GM03348 (cell line): Measurements from ENCODE around the gene SLC35D2.
"Not testable (repeated sequence)": the region's sequence is repeated elsewhere in the genome, so short reads cannot be mapped to it uniquely, and the experiment has no call there.

Experiments
- DNase-seq: peaks from one replicate; pipeline ENCODE4 v3.0.0; 2012; ENCODE audit warnings: low spot score

SLC35D2 gene

DNA sequence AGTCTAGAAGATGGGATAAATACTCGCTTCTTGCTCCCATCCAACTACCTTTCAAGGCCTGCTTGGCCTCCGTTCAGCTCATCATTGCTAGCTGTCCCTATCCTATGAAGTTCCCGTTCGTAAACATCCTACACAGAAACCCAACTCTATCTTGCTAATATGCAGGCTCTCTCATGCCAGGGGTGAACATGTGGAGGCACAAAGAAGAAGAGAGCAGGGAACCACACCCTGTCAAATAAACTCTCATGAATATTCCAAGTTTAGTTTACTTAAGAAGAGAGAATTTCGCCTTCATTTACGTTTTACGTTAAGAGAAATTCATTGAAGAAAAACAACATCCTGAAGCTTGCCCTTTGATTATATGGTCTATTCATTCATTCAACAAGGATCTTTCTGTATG, 73.7 kb downstream of the SLC35D2 start:
- no peak for DNase-seq

DNA sequence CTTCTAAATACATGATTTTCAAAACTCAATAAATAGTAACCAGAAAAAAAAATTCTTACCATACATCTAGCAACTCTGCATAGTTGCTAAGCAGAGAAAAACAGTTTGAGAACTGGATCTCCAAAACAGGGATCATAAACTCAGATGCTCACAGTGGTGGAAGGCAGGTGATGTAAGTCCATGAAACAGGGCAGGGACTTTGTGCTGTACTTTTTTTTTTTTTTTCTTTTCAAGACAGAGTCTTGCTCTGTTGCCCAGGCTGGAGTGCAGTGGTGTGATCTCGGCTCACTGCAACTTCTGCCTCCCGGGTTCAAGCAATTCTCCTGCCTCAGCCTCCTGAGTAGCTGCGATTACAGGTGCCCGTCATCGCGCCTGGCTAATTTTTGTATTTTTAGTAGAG, 76.6 kb downstream of the SLC35D2 start:
- not testable (repeated sequence) for DNase-seq

DNA sequence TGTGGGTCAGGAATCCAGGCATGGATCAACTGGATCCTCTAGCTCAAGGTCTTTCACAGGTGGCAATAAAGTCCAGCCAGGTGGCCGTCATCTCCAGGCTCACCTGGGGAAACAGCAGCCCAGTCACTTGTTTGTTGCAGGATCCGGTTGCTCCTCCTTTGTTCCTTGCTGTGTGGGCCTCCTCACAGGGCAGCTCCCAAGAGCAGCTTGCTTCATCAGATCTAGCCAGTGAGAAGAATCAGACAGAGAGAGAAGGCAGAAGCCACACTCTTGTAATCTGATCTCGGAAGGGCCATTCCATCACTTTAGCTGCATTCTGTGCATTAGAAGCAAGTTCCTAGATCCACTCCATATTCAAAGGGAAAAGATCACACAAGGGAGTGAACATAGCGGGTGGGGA, 78.3 kb downstream of the SLC35D2 start:
- DNase-seq: no peak

DNA sequence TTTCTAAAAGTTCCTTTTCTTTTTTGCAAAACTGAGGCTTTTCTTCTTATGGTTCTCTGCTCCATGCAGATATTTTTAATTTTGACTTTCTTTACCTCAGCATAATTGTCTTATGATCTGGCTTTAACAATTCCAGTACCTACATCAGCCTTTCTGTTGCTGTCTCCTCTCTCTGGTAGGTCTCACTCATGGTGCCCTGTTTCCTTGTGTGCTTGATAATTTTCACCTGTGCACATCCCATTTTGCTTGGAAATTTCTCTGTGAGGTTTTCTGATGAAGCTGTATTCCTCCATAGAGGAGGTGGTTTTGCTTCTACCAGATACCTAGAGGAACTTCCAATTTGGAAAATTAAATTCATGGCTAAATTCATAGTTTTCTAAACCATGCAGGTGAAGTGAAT, 79.3 kb downstream of the SLC35D2 start:
- DNase-seq: no peak

DNA sequence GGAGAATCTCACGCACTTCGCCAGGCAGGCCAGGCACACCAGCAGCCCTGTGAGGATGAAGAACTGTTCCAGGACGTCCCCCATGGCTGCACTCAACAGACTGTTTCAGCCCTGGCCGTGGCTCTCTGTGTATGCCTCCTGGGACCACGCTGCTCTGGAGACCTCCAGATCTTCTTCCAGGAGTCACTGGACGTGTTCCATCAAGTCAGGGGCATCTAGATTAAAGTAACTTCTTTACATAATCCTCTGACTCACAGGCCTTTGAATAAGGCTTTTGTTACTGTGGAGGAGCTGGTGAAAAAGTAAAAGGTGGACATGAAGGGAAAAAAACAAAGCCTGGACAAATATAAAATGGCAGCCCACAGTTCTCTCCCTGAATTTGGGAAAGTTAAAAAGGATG, 81.5 kb downstream of the SLC35D2 start, which contains the start of gene HSD17B3:
Gene HSD17B3, minus strand, starts transcription at position 156 of the 400 bp plus-strand sequence. Its CDS starts 72 bp downstream, at position 84.
- no peak for DNase-seq

DNA sequence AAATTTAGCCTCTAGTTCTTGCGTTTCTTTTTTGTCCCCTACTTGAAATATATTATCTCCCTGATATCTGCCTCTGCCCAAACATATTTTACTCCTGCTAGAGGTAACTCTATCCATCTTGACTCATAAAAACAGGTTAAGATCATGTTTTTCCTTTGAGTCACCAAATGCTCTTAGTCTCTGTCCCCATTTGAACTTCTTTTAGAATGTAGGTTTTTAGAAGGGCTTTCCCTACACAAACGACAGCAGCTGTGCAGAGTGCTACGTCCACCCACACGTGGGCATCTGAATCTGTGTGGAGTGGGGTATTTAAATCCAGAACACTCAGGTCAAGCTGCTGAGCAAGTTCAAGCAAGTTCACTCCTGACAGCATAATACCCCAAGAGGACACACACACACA, 83.7 kb downstream of the SLC35D2 start:
- no peak for DNase-seq

DNA sequence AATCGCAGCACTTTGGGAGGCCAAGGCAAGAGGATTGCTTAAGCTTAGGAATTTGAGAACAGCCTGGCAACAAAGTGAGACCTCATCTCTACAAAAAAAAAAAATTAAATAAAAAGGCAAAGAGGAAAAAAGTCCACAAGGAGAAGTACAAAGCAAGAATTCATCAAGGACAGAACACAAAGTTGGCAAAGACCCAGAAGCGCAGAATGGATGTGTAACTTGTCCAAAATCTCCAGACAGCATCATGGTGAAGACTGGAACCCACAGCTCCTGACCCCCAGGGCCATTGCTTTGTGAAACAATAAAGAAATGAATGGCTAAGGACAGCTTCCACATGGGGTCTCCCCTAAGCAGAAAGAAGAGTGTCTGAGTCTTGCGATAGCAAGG, 89.4 kb downstream of the SLC35D2 start:
- no peak for DNase-seq

DNA sequence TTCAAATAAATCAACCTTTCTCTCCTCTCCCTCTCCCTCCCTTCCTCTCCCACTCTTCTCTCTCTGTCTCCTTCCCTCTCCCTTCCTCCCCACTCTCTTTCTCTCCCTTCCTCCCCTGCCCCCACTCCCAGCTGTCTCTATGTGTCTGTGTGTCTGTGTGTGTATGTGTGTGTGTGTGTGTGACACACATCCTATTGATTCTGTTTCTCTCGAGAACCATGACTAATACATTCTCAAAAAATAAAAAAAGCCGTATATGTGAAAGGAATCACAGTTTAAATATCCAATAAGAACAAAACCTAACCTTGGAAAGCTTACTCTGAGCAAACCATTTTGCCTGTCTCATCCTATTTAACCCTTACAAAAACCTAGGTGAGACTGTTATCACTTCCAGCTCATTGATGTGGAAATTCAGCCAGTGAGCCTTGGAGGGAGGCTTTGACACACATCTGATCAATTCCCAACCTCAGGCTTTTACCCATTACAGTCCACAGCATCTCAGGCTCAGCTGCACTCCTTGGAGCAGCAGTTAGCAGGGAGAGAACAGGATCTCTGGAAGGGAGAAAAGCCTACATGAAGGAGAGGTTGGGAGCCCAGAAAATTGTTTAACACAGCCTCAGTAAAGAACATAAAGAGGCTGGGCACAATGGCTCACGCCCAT, 89.9 kb downstream of the SLC35D2 start:
- no peak for DNase-seq

DNA sequence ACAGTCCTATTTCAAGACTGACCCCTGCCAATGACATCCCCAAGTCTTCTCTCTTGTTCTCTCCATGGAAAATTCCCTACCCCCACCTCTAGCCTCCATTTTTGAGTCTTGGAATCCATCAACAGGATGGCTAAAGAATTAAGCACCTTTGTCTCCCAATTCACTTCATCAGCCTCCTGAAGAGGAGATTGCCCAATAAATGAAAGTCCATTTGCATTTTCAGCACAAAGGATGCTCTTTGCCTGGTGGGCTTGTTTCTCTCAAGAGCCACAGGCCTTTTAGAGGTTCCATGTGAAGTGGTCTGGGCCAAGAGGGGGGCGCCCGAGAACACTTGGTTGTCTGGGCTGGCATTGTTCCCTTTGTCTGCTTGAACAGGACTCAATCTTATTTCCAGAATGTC, 94.1 kb downstream of the SLC35D2 start:
- DNase-seq: no peak

DNA sequence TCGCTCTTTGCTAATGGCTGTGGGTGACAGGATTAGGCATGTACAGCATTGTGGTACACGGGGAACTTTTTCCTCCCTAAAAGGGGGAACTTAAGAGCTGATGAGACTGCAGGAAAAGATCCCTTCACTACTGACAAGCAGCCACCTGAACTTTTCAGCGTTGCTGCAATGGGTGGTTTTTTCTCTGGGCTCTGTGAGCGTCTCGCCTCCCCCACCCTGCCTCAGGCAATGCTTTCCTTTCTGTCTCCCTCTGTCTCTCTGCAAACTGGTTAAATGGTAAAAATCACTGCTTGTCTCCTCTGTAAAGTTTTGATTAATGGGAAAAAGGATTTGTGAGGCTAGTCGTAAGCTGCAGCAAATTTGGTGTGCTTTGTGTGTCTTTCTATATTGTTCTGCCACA, 101.9 kb downstream of the SLC35D2 start:
- DNase-seq: no peak

DNA sequence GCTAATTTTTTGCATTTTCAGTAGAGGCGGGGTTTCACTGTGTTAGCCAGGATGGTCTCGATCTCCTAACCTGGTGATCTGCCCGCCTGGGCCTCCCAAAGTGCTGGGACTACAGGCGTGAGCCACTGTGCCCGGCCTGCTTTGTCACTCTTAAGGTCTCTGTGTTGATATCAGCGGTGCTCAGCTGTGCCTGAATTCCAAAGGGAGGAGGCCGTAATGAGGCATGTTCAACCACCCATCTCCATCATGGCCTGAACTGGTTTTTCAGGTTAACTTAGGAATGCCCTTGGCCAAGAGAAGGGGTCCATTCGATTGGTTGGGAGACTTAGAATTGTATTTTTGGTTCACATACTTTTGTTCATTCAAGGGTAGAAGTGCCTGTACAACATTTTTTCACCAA, 103.6 kb downstream of the SLC35D2 start:
- DNase-seq: no peak

DNA sequence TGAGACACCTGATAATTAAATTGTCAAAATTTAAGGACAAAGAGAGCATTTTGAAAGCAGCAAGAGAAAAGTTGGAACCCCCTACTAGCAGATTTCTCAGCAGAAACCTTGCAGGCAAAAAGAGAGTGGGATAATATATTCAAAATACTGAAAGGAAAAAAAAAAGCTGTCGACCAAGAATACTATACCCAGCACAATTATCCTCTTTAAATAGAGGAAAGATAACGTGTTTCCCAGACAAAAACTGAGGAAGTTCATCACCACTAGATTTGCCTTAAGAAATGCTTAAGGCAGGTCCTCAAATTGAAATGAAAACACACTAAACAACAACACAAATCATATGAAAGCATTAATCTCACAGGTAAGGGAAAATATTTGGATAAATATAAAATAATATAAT, 108.6 kb downstream of the SLC35D2 start:
- no peak for DNase-seq
